Type B pancreatic cell (in vitro differentiated cells): ENCODE results near the gene USP46. TPM values are rescaled to one million over a fixed set of nuclear protein-coding genes. Genes with fewer than 3 reads are reported as not detected.
A peak's percentile ranks its signal among the peaks of the same experiment; 100 is the strongest.

Source experiments
- DNase-seq: peaks from one replicate; pipeline ENCODE4 v3.0.0; 2021; ENCODE audit warnings: mixed read lengths; ENCODE audit not compliant: unreplicated experiment; ENCODE audit errors: extremely low spot score
- H3K27ac Mint-ChIP-seq: 2 replicates; pipeline ENCODE4 v1.8.0; 2021; ENCODE audit warnings: mild to moderate bottlenecking, mixed read lengths
- H3K27me3 Mint-ChIP-seq: 2 replicates; pipeline ENCODE4 v1.8.0; 2021; ENCODE audit warnings: mixed read lengths
- H3K36me3 Mint-ChIP-seq: 2 replicates; pipeline ENCODE4 v1.8.0; 2021; ENCODE audit warnings: mixed read lengths
- H3K4me1 Mint-ChIP-seq: one replicate; pipeline ENCODE4 v1.8.0; 2021; ENCODE audit warnings: mixed read lengths; ENCODE audit not compliant: unreplicated experiment
- H3K4me3 Mint-ChIP-seq: 2 replicates; pipeline ENCODE4 v1.8.0; 2021; ENCODE audit warnings: mild to moderate bottlenecking, mixed read lengths
- H3K9me3 Mint-ChIP-seq: 2 replicates; pipeline ENCODE4 v1.8.0; 2021; ENCODE audit warnings: mixed read lengths
- CTCF ChIP-seq: fragments of 200-600 bp; sonication (generic); conservative IDR thresholded peaks from 2 replicates; pipeline ENCODE4 v1.5.0; 2021; ENCODE audit warnings: antibody characterized with exemption, mild to moderate bottlenecking
- total RNA-seq: library from RNA; stranded (reverse); gene quantifications from 2 replicates; pipeline ENCODE4 v1.2.1, GENCODE V29; 2021; ENCODE audit warnings: low replicate concordance

USP46 gene
- total RNA-seq, 1 donor from 2014 or later = 53.5 TPM

DNA sequence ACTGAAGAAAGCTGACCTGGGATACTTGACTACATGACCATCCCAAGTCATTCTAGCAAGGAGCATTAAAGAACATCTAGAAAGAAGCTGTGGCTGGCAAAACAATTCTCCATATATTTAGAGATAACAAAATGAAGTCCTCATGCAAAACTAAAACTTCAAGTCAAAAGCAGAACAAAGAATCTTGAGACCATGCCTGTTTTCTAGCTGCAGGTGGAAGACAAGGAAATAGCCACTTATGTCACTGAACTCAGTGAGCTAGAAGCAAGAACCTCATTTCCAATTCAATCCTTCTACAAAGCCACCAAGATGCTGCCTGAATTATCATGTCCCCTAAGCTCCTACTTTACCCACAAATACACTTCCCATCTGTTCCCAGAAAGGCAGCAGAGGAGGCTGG, 13.8 kb downstream of the USP46 start:
- Mint-ChIP-seq H3K27me3 (no peaks in the 10 kb centered on the region), H3K4me3 (no peak overlapping the region), H3K36me3 (peaks cover 20% of the 10 kb centered on the region), H3K27ac (no peak overlapping the region), H3K9me3 (no peaks in the 10 kb centered on the region), H3K4me1 (peaks cover 33% of the 10 kb centered on the region)
- no peak for DNase-seq
- no peak for TF ChIP-seq CTCF

DNA sequence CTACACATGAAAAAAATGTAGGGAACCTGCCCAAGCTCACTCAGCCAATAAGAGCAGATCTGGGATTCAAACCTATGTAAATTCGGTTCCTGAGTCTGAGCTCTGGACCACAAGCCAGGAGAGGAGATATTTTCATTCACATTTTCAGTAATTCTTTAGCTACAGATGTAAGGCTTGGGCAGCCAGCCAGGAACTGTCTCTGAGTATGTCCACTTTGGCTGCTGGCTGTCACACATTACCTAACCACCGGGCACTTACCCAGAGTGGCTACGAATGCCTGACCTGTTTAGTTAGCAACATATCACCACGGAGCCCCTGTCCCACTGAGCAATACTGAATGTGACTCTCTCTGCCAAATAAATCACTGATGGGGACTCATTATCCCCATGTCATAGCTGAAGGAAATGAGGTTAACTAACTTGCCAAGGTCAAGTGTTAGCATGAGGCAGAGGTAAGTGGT, 15.3 kb downstream of the USP46 start:
- H3K9me3 Mint-ChIP-seq = no peaks in the 10 kb centered on the region
- TF ChIP-seq CTCF = no peak
- H3K36me3 Mint-ChIP-seq = peaks cover 7% of the 10 kb centered on the region
- H3K27me3 Mint-ChIP-seq = no peaks in the 10 kb centered on the region
- no peak overlapping the region for H3K27ac Mint-ChIP-seq
- H3K4me3 Mint-ChIP-seq = no peak overlapping the region
- DNase-seq = no peak
- H3K4me1 Mint-ChIP-seq = peaks cover 33% of the 10 kb centered on the region

- Mint-ChIP-seq H3K27ac (no peak overlapping the region), H3K27me3 (no peaks in the 10 kb centered on the region), H3K4me3 (peak overlapping the region; percentile 3), H3K36me3 (peaks cover 6% of the 10 kb centered on the region), H3K4me1 (peaks cover 33% of the 10 kb centered on the region), H3K9me3 (no peaks in the 10 kb centered on the region)
- no peak for TF ChIP-seq CTCF
- no peak for DNase-seq
These were observed 15.9 kb downstream of the USP46 start for GRCh38 chr4:52643190-52643589.

DNA sequence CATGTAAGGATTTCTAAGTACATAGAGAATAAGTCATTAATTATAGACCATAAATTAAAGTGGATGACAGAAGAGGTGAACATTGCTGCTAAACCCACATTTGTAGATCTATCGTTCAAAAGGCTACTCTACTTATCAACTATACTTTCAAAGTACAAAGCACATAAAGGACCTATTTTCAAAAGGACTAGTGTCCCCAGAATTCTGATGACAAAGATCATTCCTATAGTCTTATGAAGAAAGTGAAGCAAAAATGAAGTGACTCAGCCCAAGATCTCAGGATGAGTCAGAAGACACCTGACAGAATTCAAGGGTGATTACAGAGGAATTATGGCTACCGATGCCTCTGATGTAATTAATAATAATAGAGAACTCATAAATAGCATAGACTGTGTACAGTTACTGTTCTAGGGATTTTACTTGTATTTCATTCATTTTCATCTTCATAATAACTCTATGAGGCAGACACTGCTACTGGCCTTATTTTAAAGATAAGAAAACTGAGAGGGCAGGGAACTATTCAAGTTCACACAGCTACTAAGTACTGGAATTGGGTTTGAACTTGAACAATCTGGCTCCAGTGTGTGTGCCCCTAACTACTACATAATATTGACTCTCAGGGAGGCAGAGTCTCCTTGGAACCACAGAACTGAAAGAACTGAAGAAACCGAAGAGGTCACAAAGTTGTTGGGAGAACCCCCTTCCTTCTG, 17.1 kb downstream of the USP46 start:
- Mint-ChIP-seq H3K36me3 (peaks cover 18% of the 10 kb centered on the region), H3K27ac (no peak overlapping the region), H3K4me3 (no peak overlapping the region), H3K27me3 (no peaks in the 10 kb centered on the region), H3K4me1 (peaks cover 34% of the 10 kb centered on the region), H3K9me3 (peaks cover 5% of the 10 kb centered on the region)
- TF ChIP-seq CTCF = no peak
- DNase-seq = no peak

DNA sequence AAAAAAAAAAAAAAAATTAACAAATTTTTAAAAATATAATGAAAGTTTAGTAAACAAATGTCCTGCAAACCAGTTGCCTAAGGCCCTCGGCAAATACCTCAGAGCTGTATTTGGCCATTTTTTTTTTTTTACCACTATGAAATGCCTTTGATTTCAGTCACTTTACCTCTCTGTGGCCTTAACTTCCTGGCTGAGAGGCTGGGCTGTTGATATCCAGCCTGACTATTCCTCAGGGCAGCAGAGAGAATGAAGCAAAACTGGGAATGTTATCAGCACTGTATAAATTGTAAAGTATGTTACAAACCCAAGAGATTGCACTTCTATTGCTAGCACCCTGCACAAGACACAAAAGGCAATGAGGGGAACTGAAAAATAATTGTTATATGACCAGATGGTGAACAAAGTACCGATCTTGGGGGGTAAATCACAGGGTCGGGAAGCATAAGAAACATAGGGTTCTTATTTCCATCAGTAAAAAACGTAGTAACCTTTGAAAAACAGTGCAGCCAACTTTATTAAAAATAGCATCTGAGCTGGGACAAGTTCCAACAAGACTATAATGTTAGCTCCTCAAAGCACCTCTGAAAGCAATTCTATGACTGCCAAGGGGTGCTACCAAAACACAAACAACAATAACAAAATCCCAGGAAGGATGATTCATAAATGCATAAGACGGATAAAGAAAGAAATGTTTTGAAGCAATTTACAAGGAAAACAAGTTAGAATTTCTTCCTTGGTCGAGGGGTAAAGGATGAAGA, 18.1 kb downstream of the USP46 start:
- Mint-ChIP-seq H3K4me1 (peaks cover 36% of the 10 kb centered on the region), H3K36me3 (peaks cover 18% of the 10 kb centered on the region), H3K27ac (no peak overlapping the region), H3K27me3 (no peaks in the 10 kb centered on the region), H3K9me3 (peaks cover 6% of the 10 kb centered on the region), H3K4me3 (no peak overlapping the region)
- no peak for TF ChIP-seq CTCF
- DNase-seq = no peak
